Activated naive CD4-positive, alpha-beta T cell (primary cell): Measurements from ENCODE around the gene ZNF565.
"Not testable (repeated sequence)": the region's sequence is repeated elsewhere in the genome, so short reads cannot be mapped to it uniquely, and the experiment has no call there.

Experiments
- DNase-seq, 4 experiments: peaks; one replicate each; lab custom pipeline; 2025; lab: John Stamatoyannopoulos, UW

The ZNF565 gene

GRCh38 chr19:36214386-36215275, at the start of gene ZNF565, which contains the start of gene ZNF146:
Gene ZNF565 (minus strand): TSS chr19:36214665. CDS start chr19:36201985, 12,680 bp downstream.
Gene ZNF146 (plus strand): TSS chr19:36215106. CDS start chr19:36236441, 21,335 bp downstream.
- peak; percentile 87 to 91 (median 88) for DNase-seq

DNA sequence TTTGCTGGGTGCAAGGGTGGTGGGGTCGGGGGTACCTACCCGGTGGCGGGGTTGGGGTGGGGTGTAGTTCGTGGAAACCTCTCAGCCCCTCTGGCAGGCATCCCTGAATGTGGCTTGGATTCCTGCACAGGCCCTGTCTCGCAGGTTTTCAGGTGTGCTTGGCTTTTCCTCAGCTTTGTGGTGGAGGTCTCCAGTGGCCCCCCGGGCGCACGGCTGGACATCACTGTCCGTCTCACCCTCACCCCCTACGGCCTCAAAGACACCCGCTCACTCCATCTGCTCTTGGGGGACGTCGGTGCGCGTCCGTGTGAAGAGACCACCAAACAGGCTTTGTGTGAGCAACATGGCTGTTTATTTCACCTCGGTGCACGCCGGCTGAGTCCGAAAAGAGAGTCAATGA, 44.7 kb upstream of the ZNF565 start:
- DNase-seq = no peak

GRCh38 chr19:36258028-36258875, 43.8 kb upstream of the ZNF565 start:
- DNase-seq = no peak

- no peak for DNase-seq
Observed at GRCh38 chr19:36257520-36257876, 43.0 kb upstream of the ZNF565 start.

GRCh38 chr19:36256853-36257519, 42.5 kb upstream of the ZNF565 start:
- DNase-seq = no peak

GRCh38 chr19:36256064-36256463, 41.6 kb upstream of the ZNF565 start:
- no peak for DNase-seq

DNA sequence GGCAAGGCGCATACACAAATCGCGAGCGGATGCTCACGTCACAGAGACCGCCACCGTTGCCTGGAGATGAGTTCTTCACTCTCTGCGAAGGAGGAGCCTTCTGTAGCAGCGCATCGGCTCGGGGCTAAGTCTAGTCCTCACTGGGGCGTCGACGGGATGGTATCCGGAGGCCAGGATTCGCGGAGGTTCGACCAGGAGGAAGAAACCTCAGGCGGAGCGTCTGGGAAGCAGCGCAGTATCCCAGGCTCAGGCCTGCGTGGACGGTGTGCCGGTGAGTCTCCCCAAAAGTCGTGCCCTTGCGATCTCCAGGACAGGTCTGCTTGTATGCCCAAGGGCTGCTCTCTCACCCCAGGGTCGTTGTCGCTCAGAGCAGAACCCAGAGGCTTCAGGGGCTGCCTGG, 40.9 kb upstream of the ZNF565 start:
- no peak for DNase-seq

DNA sequence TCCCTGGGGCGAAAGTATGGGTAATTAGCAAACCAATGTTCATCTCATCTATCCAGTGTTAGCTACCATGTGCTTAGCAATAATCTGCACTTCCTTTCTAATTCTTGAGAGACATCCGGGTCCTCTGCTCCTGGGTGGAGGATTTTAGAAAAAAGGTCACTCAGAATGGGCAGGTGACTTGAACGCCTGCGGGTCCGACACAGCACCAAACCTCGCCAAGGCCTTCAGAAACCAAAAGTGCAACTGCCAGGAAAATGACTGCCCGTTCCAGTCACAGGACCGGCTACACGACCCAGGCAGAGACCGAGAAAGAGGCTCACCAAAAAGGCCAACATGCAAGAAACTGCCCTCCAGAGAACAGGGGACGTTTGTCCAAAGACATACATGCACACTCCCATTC, 40.4 kb upstream of the ZNF565 start:
- DNase-seq = no peak

DNA sequence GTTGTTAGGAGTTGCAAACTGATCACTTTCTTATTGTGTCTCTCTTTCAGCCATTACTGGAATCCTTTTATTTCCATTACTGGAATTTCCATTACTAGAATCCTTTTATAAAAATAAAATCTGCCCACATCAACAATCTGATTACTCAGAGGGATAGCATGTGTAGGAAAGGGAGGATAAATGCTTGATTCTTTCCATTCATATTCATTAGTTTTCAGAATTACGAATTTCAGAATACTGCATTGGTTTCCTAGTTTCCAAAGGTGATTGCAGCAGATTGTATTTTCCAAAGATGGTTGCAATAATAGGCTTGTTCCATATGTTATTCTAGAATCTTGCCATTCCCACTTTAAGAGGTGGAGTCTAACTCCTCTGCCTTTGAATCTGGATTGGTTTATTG, 37.6 kb upstream of the ZNF565 start:
- DNase-seq = no peak

- DNase-seq = no peak
Observed at GRCh38 chr19:36246006-36246481, 31.6 kb upstream of the ZNF565 start.

- DNase-seq = no peak
Observed at GRCh38 chr19:36245210-36246005, 30.9 kb upstream of the ZNF565 start.

- DNase-seq = no peak
Observed at GRCh38 chr19:36244066-36244465, 29.6 kb upstream of the ZNF565 start.

DNA sequence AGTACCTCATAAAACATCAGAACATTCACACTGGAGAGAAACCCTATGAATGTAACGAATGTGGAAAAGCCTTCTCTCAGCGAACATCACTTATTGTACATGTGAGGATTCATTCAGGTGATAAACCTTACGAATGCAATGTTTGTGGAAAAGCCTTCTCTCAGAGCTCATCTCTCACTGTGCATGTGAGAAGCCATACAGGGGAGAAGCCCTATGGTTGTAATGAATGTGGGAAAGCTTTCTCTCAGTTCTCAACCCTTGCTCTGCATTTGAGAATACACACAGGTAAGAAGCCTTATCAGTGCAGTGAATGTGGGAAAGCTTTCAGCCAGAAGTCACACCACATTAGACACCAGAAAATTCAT, 22.5 kb upstream of the ZNF565 start:
- DNase-seq = no peak

DNA sequence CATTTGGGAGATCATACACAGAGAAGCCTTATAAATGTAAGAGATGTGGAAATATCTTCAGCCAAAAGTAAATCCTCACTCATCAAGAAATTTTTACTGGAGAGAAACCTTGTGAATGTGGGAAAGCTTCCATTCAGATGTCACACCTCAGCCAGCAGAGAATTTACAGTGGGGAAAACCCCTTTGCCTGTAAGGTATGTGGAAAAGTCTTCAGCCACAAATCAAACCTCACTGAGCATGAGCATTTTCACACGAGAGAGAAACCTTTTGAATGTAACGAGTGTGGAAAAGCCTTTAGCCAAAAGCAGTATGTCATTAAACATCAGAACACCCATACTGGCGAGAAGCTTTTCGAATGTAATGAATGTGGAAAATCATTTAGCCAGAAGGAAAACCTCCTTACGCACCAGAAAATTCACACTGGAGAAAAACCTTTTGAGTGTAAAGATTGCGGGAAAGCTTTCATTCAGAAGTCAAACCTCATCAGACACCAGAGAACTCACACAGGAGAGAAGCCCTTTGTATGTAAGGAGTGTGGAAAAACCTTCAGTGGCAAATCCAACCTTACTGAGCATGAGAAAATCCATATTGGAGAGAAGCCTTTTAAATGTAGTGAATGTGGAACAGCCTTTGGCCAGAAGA, 22.0 kb upstream of the ZNF565 start:
- DNase-seq = no peak

- not testable (repeated sequence) for DNase-seq
Observed at GRCh38 chr19:36233626-36234025, 19.2 kb upstream of the ZNF565 start.

GRCh38 chr19:36225219-36225892, 10.9 kb upstream of the ZNF565 start:
- no peak for DNase-seq

DNA sequence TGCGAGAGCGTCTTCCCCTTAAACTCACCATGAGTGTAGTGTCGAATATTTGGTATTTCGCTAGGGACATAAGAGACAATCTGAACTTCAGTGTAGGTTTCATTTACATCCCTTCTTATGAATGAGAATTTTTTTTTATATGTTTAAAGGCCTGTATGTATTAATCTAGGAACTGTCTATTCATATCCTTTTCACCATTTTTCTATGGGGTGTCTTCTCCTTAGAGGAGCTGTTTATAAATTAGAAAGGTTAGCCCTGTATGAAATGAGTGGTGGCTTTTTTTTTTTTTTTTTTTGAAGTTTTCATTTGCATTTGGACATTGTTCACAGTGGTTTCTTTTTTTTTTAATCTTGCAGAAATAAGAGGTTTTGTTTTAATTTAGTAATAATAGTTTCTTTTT, 8.0 kb upstream of the ZNF565 start:
- DNase-seq = no peak

GRCh38 chr19:36221474-36221873, 7.0 kb upstream of the ZNF565 start:
- DNase-seq = no peak

GRCh38 chr19:36215276-36216123, 1.0 kb upstream of the ZNF565 start:
- no peak for DNase-seq
